22Rv1 (cell line): ENCODE data around the gene PTMA.

Experiments used
- H3K27ac ChIP-seq: fragments of 450-650 bp; 2 replicates; pipeline ENCODE4 v1.5.1; 2017
- ZFX ChIP-seq: fragments of 450-650 bp; IDR thresholded peaks from 2 replicates; pipeline ENCODE4 v1.6.1; 2017; ENCODE audit warnings: antibody characterized with exemption, borderline replicate concordance
- TF ChIP-seq, protein P1 (sequence below): fragments of 450-650 bp; IDR thresholded peaks from 2 replicates; pipeline ENCODE4 v1.5.1; 2017; ENCODE audit warnings: mild to moderate bottlenecking

The PTMA gene

GRCh38 chr2:231722721-231723307 is 14.5 kb downstream of the PTMA start:
- H3K27ac ChIP-seq = no peak overlapping the region
- no peak for TF ChIP-seq ZFX
- TF ChIP-seq, protein P1, sequence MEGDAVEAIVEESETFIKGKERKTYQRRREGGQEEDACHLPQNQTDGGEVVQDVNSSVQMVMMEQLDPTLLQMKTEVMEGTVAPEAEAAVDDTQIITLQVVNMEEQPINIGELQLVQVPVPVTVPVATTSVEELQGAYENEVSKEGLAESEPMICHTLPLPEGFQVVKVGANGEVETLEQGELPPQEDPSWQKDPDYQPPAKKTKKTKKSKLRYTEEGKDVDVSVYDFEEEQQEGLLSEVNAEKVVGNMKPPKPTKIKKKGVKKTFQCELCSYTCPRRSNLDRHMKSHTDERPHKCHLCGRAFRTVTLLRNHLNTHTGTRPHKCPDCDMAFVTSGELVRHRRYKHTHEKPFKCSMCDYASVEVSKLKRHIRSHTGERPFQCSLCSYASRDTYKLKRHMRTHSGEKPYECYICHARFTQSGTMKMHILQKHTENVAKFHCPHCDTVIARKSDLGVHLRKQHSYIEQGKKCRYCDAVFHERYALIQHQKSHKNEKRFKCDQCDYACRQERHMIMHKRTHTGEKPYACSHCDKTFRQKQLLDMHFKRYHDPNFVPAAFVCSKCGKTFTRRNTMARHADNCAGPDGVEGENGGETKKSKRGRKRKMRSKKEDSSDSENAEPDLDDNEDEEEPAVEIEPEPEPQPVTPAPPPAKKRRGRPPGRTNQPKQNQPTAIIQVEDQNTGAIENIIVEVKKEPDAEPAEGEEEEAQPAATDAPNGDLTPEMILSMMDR = no peak

GRCh38 chr2:231725476-231725875 is 17.2 kb downstream of the PTMA start:
- TF ChIP-seq, protein P1 = no peak
- no peak for TF ChIP-seq ZFX

GRCh38 chr2:231726276-231726675 is 18.0 kb downstream of the PTMA start:
- TF ChIP-seq ZFX = no peak
- TF ChIP-seq, protein P1 = no peak
- no peak overlapping the region for H3K27ac ChIP-seq

More at GRCh38 chr2:231725476-231725875, 17.2 kb downstream of the PTMA start:
- no peak overlapping the region for H3K27ac ChIP-seq

DNA sequence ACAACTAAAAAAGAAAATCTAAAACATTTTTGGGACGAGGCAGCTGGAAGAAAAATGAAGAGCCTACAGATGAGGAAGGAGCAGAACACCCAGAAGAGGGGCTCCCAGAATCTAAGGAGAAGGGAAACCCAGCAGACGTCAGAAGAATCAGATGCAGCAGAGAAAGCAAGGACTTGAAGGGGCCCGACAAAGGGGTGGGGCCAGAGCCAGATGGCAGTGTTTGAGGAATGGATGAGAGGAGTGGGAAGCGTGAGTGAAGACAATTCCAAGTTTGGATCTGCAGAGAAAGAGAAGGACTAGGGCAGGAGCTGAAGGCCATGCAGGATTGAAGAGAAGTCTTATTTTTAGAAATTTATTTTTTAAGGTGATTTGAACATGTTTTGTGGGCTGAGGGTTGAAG is 19.3 kb downstream of the PTMA start:
- TF ChIP-seq ZFX = no peak
- TF ChIP-seq, protein P1 = no peak
- no peak overlapping the region for H3K27ac ChIP-seq

DNA sequence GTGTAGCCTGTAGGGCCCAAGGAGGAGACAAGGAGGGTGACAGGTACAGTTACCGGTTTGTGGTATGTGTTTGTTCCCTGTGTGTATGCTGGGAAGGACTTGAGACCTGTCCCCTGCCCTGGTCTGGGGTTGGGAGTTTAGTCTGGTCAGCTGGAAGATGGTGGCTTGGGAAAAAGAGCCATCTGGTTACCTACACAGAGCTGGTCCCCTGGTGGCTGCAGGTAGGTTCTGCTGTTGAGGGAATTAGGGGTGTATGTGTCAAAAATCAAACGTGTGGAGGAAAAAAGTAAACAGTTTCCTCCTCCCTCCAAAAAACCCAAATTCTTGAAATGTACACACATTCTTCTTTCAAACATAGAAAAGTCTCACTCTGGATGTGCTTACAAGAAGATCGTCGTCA is 24.3 kb downstream of the PTMA start:
- H3K27ac ChIP-seq = no peak overlapping the region
- TF ChIP-seq, protein P1 = no peak
- no peak for TF ChIP-seq ZFX

- no peak for TF ChIP-seq ZFX
- TF ChIP-seq, protein P1 = no peak
- no peak overlapping the region for H3K27ac ChIP-seq
Observed at GRCh38 chr2:231737761-231738160, 29.4 kb downstream of the PTMA start.

DNA sequence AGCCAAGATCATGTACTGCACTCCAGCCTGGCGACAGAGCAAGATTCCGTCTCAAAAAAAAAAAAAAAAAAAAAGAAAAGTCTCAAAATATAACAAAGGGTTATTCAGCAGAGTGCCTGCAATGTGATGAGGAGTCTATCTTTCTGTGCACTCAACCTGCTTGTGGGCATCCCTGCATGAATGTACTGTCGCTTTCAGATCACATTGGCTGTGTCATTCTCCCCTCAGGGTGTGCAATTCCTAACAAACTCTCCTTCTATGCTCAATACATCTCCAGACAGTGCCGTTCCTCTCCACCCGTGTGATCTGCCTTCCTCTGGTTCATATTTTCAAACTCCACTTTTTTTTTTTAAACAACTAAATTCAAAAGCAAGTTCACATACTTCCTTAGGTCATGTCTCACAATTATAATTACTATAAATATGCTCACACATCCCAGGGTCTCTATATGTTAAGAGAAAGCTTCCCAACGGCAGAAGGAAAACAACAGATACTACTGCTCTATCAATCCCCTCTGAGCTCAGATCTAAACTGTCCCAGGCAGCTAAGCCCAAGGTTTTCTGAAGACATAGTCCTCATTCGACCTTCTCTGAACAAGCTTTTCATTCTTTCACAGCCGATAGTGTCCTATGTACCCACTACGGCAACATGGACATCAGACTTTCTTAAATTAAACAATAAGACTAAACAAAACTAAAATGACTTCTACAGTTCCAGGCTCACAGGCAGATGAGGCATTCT is 35.2 kb downstream of the PTMA start:
- no peak overlapping the region for H3K27ac ChIP-seq
- no peak for TF ChIP-seq ZFX
- TF ChIP-seq, protein P1 = no peak
